Measurements from ENCODE around the gene PRR33. TPM values are rescaled to one million over a fixed set of nuclear protein-coding genes. Genes with fewer than 3 reads are reported as not detected.

PRR33 gene

Small RNA genes within 50 kb of the gene (small RNA-seq; reads per million reads assigned to genes)
- gene AC051649.1, result not detected
- not detected for gene MIR4298

All from skeletal muscle satellite cell (primary cell).